Neural progenitor cell (in vitro differentiated cells): ENCODE measurements around the gene SLC19A1. TPM values are rescaled to one million over a fixed set of nuclear protein-coding genes. Genes with fewer than 3 reads are reported as not detected.

Experiments used
- DNase-seq: peaks from one replicate; pipeline ENCODE4 v3.0.0-alpha.2; 2016; ENCODE audit warnings: low spot score
- H2AFZ ChIP-seq: fragments of 200-600 bp; sonication (generic); replicated peaks from 2 replicates; pipeline ENCODE4 v1.6.1; 2016; ENCODE audit warnings: antibody characterized with exemption
- H3F3A ChIP-seq: fragments of 200-600 bp; sonication (generic); 2 replicates; pipeline ENCODE4 v1.6.1; 2016; ENCODE audit warnings: antibody characterized with exemption, low read depth
- H3K27ac ChIP-seq: fragments of 200-600 bp; sonication (generic); 2 replicates; pipeline ENCODE4 v1.5.1; 2016; ENCODE audit warnings: mild to moderate bottlenecking
- H3K27me3 ChIP-seq: fragments of 200-600 bp; sonication (generic); 2 replicates; pipeline ENCODE4 v1.6.1; 2016; ENCODE audit warnings: mild to moderate bottlenecking, moderate library complexity
- H3K36me3 ChIP-seq: fragments of 200-600 bp; sonication (generic); 2 replicates; pipeline ENCODE4 v1.5.1; 2016
- H3K4me1 ChIP-seq: fragments of 200-600 bp; sonication (generic); 2 replicates; pipeline ENCODE4 v1.6.1; 2016; ENCODE audit warnings: mixed run types
- H3K4me2 ChIP-seq: fragments of 200-600 bp; sonication (generic); 2 replicates; pipeline ENCODE4 v1.6.1; 2016
- H3K4me3 ChIP-seq: fragments of 200-600 bp; sonication (generic); 2 replicates; pipeline ENCODE4 v1.5.1; 2016
- H3K79me2 ChIP-seq: fragments of 200-600 bp; sonication (generic); 2 replicates; pipeline ENCODE4 v1.6.1; 2016; ENCODE audit warnings: low read depth
- H3K9ac ChIP-seq: fragments of 200-600 bp; sonication (generic); 2 replicates; pipeline ENCODE4 v1.6.1; 2016
- H3K9me3 ChIP-seq: fragments of 200-600 bp; sonication (generic); 2 replicates; pipeline ENCODE4 v1.5.1; 2016; ENCODE audit warnings: low read depth
- H4K20me1 ChIP-seq: fragments of 200-600 bp; sonication (generic); 2 replicates; pipeline ENCODE4 v1.6.1; 2016; ENCODE audit warnings: low read depth
- H3K27ac Mint-ChIP-seq: 3 replicates; pipeline ENCODE4 v1.8.0; 2021; ENCODE audit warnings: mixed read lengths
- H3K27me3 Mint-ChIP-seq: 2 replicates; pipeline ENCODE4 v1.8.0; 2022; ENCODE audit warnings: low read depth, mild to moderate bottlenecking, inconsistent platforms, moderate library complexity, mixed read lengths; ENCODE audit not compliant: insufficient read depth
- H3K36me3 Mint-ChIP-seq: 3 replicates; pipeline ENCODE4 v1.8.0; 2021; ENCODE audit warnings: mixed read lengths
- H3K4me1 Mint-ChIP-seq: 3 replicates; pipeline ENCODE4 v1.8.0; 2021; ENCODE audit warnings: mixed read lengths
- H3K4me3 Mint-ChIP-seq: 3 replicates; pipeline ENCODE4 v1.8.0; 2021; ENCODE audit warnings: mild to moderate bottlenecking, moderate library complexity, mixed read lengths
- H3K9me3 Mint-ChIP-seq: 3 replicates; pipeline ENCODE4 v1.8.0; 2020; ENCODE audit warnings: mixed read lengths
- CTCF ChIP-seq: fragments of 200-600 bp; sonication (generic); IDR thresholded peaks from 2 replicates; pipeline ENCODE4 v1.5.1; 2017; ENCODE audit warnings: antibody characterized with exemption, mild to moderate bottlenecking
- EZH2 ChIP-seq: fragments of 200-600 bp; sonication (generic); IDR thresholded peaks from 2 replicates; pipeline ENCODE4 v1.6.1; 2017; ENCODE audit warnings: antibody characterized with exemption, mild to moderate bottlenecking, moderate library complexity
- EZH2phosphoT487 ChIP-seq: fragments of 200-600 bp; sonication (generic); IDR thresholded peaks from 2 replicates; pipeline ENCODE4 v1.6.1; 2017; ENCODE audit warnings: antibody characterized with exemption
- total RNA-seq: library from RNA; depleted of rRNA; stranded (reverse); fragments of >200 nt; gene quantifications from 2 replicates; pipeline ENCODE4 v1.2.3, GENCODE V29; 2015; ENCODE audit warnings: low replicate concordance

The SLC19A1 gene
- total RNA-seq, 1 donor from 2014 or later: 7.7 TPM

GRCh38 chr21:45481566-45481965 is 60.7 kb downstream of the SLC19A1 start:
- Histone ChIP-seq H3K79me2 (no peaks in the 10 kb centered on the region), H3K27ac (no peak overlapping the region), H4K20me1 (no peaks in the 10 kb centered on the region), H3K4me2 (no peak overlapping the region), H3K4me3 (no peak overlapping the region), H2AFZ (no peak overlapping the region), H3K4me1 (no peaks in the 10 kb centered on the region), H3K9ac (no peak overlapping the region), H3F3A (peaks cover 12% of the 10 kb centered on the region), H3K27me3 (no peaks in the 10 kb centered on the region), H3K36me3 (no peaks in the 10 kb centered on the region), H3K9me3 (no peaks in the 10 kb centered on the region)
- H3K27ac Mint-ChIP-seq: no peak overlapping the region
- TF ChIP-seq EZH2 (no peak), EZH2phosphoT487 (no peak), CTCF (no peak)
- DNase-seq: no peak
- H3K4me1 Mint-ChIP-seq: peaks cover 6% of the 10 kb centered on the region
- no peak overlapping the region for H3K4me3 Mint-ChIP-seq
- H3K36me3 Mint-ChIP-seq: peaks cover 20% of the 10 kb centered on the region
- H3K27me3 Mint-ChIP-seq: peaks cover 3% of the 10 kb centered on the region
- no peaks in the 10 kb centered on the region for H3K9me3 Mint-ChIP-seq

- H3K27me3 ChIP-seq: no peaks in the 10 kb centered on the region
- peaks cover 23% of the 10 kb centered on the region for H3K36me3 Mint-ChIP-seq
- H3K36me3 ChIP-seq: no peaks in the 10 kb centered on the region
- no peak overlapping the region for H3K4me2 ChIP-seq
- no peak for TF ChIP-seq EZH2phosphoT487
- TF ChIP-seq EZH2: no peak
- no peak for TF ChIP-seq CTCF
- no peak for DNase-seq
- H3K27me3 Mint-ChIP-seq: peaks cover 3% of the 10 kb centered on the region
- no peaks in the 10 kb centered on the region for H3K9me3 ChIP-seq
- H2AFZ ChIP-seq: no peak overlapping the region
- no peak overlapping the region for H3K27ac ChIP-seq
- no peaks in the 10 kb centered on the region for H3K4me1 ChIP-seq
- peaks cover 12% of the 10 kb centered on the region for H3F3A ChIP-seq
- H3K4me3 Mint-ChIP-seq: no peak overlapping the region
- H3K79me2 ChIP-seq: no peaks in the 10 kb centered on the region
- H3K4me1 Mint-ChIP-seq: peaks cover 8% of the 10 kb centered on the region
- no peaks in the 10 kb centered on the region for H3K9me3 Mint-ChIP-seq
- H3K9ac ChIP-seq: no peak overlapping the region
- no peaks in the 10 kb centered on the region for H4K20me1 ChIP-seq
- H3K27ac Mint-ChIP-seq: no peak overlapping the region
- no peak overlapping the region for H3K4me3 ChIP-seq
Measured at GRCh38 chr21:45480701-45481500, 61.3 kb downstream of the SLC19A1 start.

GRCh38 chr21:45479691-45480675 is 62.3 kb downstream of the SLC19A1 start:
- no peak overlapping the region for H3K4me3 ChIP-seq
- Mint-ChIP-seq H3K9me3 (no peaks in the 10 kb centered on the region), H3K36me3 (peaks cover 23% of the 10 kb centered on the region), H3K27me3 (peaks cover 3% of the 10 kb centered on the region), H3K4me3 (no peak overlapping the region), H3K4me1 (peaks cover 8% of the 10 kb centered on the region), H3K27ac (no peak overlapping the region)
- H3K27ac ChIP-seq: no peak overlapping the region
- peaks cover 12% of the 10 kb centered on the region for H3F3A ChIP-seq
- H4K20me1 ChIP-seq: no peaks in the 10 kb centered on the region
- no peaks in the 10 kb centered on the region for H3K79me2 ChIP-seq
- H2AFZ ChIP-seq: no peak overlapping the region
- H3K4me1 ChIP-seq: no peaks in the 10 kb centered on the region
- no peak for TF ChIP-seq EZH2phosphoT487
- TF ChIP-seq CTCF: no peak
- no peak for TF ChIP-seq EZH2
- H3K9me3 ChIP-seq: no peaks in the 10 kb centered on the region
- H3K4me2 ChIP-seq: no peak overlapping the region
- H3K36me3 ChIP-seq: no peaks in the 10 kb centered on the region
- DNase-seq: no peak
- no peaks in the 10 kb centered on the region for H3K27me3 ChIP-seq
- no peak overlapping the region for H3K9ac ChIP-seq
